ENCODE measurements around the gene KLHL6. TPM values are rescaled to one million over a fixed set of nuclear protein-coding genes. Genes with fewer than 3 reads are reported as not detected.

KLHL6 gene
- total and polyA plus RNA-seq, 2 of the 8 experiments (the other 6 are each of a cell fraction or from before 2014, with no cell fraction given) = 0.05 TPM; not detected in 1

GRCh38 chr3:183454064-183454463 lies 101.4 kb downstream of the KLHL6 start:
- FAIRE-seq (no peak), DNase-seq (ENCODE audit: low read depth in 1 of 2, low spot score in 2 of 2) (no peak)
- Histone ChIP-seq H3K36me3 (ENCODE audit: control insufficient read depth in 2 of 4, insufficient read depth in 4 of 4, low read length in 3 of 4) (peaks cover 0 to 29% (median 13%) of the 10 kb centered on the region in 4 experiments; a peak in 5 of 8 replicates), H3K4ac (replicated peaks; ENCODE audit: insufficient read length, low read depth, low read length) (no peak overlapping the region), H3K4me2 (ENCODE audit: insufficient read depth in 1 of 2, low read depth in 2 of 2, low read length in 2 of 2) (no peak overlapping the region), H4K20me1 (replicated peaks in 1 of 2; ENCODE audit: control insufficient read depth in 1 of 2, insufficient read depth in 2 of 2, low read length in 2 of 2) (no peaks in the 10 kb centered on the region), H2AFZ (ENCODE audit: low read length) (no peak overlapping the region), H3K23ac (ENCODE audit: insufficient read length) (no peak overlapping the region), H2BK12ac (ENCODE audit: low read depth, low read length) (no peak overlapping the region), H2BK120ac (replicated peaks; ENCODE audit: low read depth, low read length) (no peak overlapping the region), H3K4me3 (ENCODE audit: extremely low read depth in 1 of 4, insufficient read depth in 2 of 4, low read depth in 3 of 4, low read length in 4 of 4) (no peak overlapping the region), H2BK5ac (ENCODE audit: low read depth, low read length) (no peak overlapping the region), H4K5ac (ENCODE audit: insufficient read length, low read depth, low read length) (no peak overlapping the region), H3K79me1 (ENCODE audit: low read depth, low read length) (no peaks in the 10 kb centered on the region), H2BK15ac (ENCODE audit: low read length) (no peak overlapping the region), H2AK5ac (ENCODE audit: low read depth, low read length) (no peak overlapping the region), H3K23me2 (ENCODE audit: low read depth, low read length) (no peaks in the 10 kb centered on the region), H3K18ac (ENCODE audit: extremely low read depth, low read length) (no peak overlapping the region), H4K91ac (replicated peaks; ENCODE audit: insufficient read length, low read length) (no peak overlapping the region), H3K27me3 (replicated peaks in 1 of 4; ENCODE audit: control insufficient read depth in 3 of 4, extremely low read depth in 1 of 4, insufficient read depth in 3 of 4, low read length in 3 of 4) (no peaks in the 10 kb centered on the region), H3K56ac (replicated peaks; ENCODE audit: insufficient read length, low read depth, low read length) (no peak overlapping the region), H2BK20ac (ENCODE audit: low read length) (no peak overlapping the region), H3K9ac (replicated peaks in 1 of 4; ENCODE audit: extremely low read depth in 1 of 4, low read depth in 3 of 4, low read length in 3 of 4) (no peak overlapping the region), H4K8ac (ENCODE audit: extremely low read depth, insufficient read depth, low read length) (no peak overlapping the region), H3K4me1 (replicated peaks in 1 of 4; ENCODE audit: control insufficient read depth in 3 of 4, insufficient read depth in 4 of 4, low read length in 3 of 4) (no peaks in the 10 kb centered on the region), H3K14ac (ENCODE audit: insufficient read length) (no peak overlapping the region), H3K9me3 (ENCODE audit: insufficient read depth in 2 of 2, low read depth in 1 of 2, low read length in 1 of 2) (no peaks in the 10 kb centered on the region), H3K27ac (ENCODE audit: low read depth, low read length) (no peak overlapping the region), H3K79me2 (ENCODE audit: control insufficient read depth in 1 of 2, insufficient read depth in 2 of 2, low read length in 2 of 2) (peaks cover 0 to 17% of the 10 kb centered on the region in 2 experiments; a peak in 2 of 4 replicates)
- POLR2A ChIA-PET (ENCODE audit: partially characterized antibody) = no interaction called here
- CTCF ChIA-PET (ENCODE audit: partially characterized antibody) = interaction anchor here (1.0 to 1.7 kb wide), 2 partner anchors 67 to 68 kb away, joined by 3 to 4 read pairs; no protein-coding TSS in a partner anchor
- 92% methylated on average over 4 of the region's 4 CpGs; no CpG with 5 or more reads in 1 of the 2 experiments for WGBS, 2 experiments (ENCODE audit: extremely low coverage in 1 of 2, insufficient coverage in 1 of 2, insufficient read length in 1 of 2, insufficient replicate concordance in 2 of 2, low coverage in 1 of 2, low lambda C conversion rate in 2 of 2, missing lambda C conversion rate in 1 of 2)
- TF ChIP-seq NANOG (IDR thresholded peaks at IDR 0.05; ENCODE audit: insufficient read depth, low read depth, low read length, poor library complexity, severe bottlenecking) (no peak), SP2 (IDR thresholded peaks at IDR 0.05; ENCODE audit: low read length) (no peak), JUND (IDR thresholded peaks at IDR 0.05; ENCODE audit: low read length) (no peak), ATF2 (IDR thresholded peaks at IDR 0.05; ENCODE audit: low read length) (no peak), CEBPB (IDR thresholded peaks at IDR 0.05; ENCODE audit: low read depth, low read length) (no peak)
